BJ (cell line): ENCODE measurements around the gene INSIG1. TPM values are rescaled to one million over a fixed set of nuclear protein-coding genes. Genes with fewer than 3 reads are reported as not detected.

Experiments used
- CTCF ChIA-PET: fragments of 350-600 bp; formaldehyde crosslinking; extraction: SDS; loops from one replicate; lab custom pipeline; 2021; ENCODE audit warnings: antibody characterized with exemption, inconsistent platforms; lab: Yijun Ruan, JAX
- POLR2A ChIA-PET: fragments of 300-600 bp; sonication (Branson Sonifier 250); formaldehyde crosslinking; extraction: SDS; loops from one replicate; lab custom pipeline; 2021; ENCODE audit warnings: antibody characterized with exemption; lab: Charles Lee
- DNase-seq: peaks from one replicate; pipeline ENCODE4 v3.0.0-alpha.2; 2011; ENCODE audit warnings: low read depth
- H3K27me3 ChIP-seq: 2 replicates; pipeline ENCODE4 v1.6.0; 2011; ENCODE audit warnings: low read length; ENCODE audit not compliant: control insufficient read depth, insufficient read depth
- H3K36me3 ChIP-seq: 2 replicates; pipeline ENCODE4 v1.5.1; 2011; ENCODE audit warnings: low read length; ENCODE audit not compliant: control insufficient read depth, insufficient read depth
- H3K4me3 ChIP-seq: 2 replicates; pipeline ENCODE4 v1.5.1; 2011; ENCODE audit warnings: low read depth, mild to moderate bottlenecking, control low read depth, low read length
- CTCF ChIP-seq: IDR thresholded peaks from 2 replicates; pipeline ENCODE4 v1.5.1; 2011; ENCODE audit warnings: low read depth, mild to moderate bottlenecking, control low read depth, inconsistent platforms, low read length, moderate library complexity; ENCODE audit not compliant: insufficient read depth
- polyA plus RNA-seq: library from polyadenylated mRNA; depleted of rRNA; stranded (reverse); fragments of >200 nt; gene quantifications from 2 replicates; pipeline ENCODE4 v1.2.3, GENCODE V29; 2011

INSIG1 gene
- polyA plus RNA-seq, 1 experiment, result 11.0 TPM

DNA sequence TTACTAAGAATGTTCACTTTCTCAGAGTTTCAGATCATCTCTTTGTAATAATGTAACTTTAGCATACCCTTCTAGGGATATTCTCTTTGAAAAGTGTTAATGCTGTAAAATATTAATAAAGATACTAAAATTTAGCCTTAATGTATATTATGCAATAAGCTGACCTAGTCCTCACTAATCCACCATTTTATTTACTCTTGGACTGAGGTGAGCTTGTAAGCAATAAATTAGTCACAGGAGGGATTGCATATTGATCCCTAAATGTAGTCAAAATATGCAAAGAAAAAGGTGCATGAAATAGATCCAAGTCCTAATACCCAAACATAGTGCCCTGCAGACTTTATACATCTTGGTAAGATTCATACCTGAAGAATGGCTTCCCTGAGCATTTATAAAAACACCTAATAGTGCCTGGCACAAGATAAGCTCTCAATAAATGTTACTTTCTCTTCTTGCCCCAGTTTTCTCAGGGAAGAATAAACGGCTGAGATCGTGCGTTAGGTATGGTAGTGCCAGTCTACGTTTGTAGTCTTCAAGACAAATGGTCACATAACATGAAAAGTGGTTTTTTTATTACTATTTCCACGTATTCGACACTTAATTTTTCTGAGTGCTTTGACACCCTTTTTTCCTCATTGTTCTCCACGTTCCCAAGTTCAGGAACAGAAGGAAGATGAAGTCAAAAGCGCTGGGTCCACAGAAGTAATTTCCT, 14.3 kb downstream of the INSIG1 start:
- CTCF ChIA-PET, result no interaction called here
- peaks cover 2% of the 10 kb centered on the region; the same call in 1 of the 2 replicates for H3K36me3 ChIP-seq
- TF ChIP-seq CTCF, result no peak
- DNase-seq, result no peak
- no peaks in the 10 kb centered on the region for H3K27me3 ChIP-seq
- POLR2A ChIA-PET, result no interaction called here
- no peak overlapping the region for H3K4me3 ChIP-seq

DNA sequence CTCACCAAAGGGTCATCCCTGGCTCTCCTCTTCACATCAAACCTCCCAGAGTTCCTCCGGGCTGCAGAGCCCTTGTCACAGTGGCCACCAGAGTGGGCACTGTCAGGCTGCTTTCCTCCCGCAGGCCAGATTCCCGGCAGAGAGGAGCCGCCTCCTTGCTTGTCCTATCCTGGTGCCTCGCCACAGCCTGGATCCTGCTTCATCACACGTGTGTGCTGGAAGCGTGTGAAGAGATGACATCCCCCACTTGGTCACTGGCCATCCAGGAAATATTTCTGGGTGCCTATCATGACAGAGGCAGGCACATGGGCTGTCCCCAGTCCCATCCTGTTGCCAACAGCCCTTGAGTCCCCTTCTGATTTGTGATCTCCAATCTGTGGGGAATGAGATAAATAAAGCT, 15.0 kb downstream of the INSIG1 start:
- ChIA-PET CTCF (interaction anchor here (0.7 kb wide), 1 partner anchor 13 kb away, joined by 3 read pairs; no protein-coding TSS in a partner anchor), POLR2A (no interaction called here)
- no peaks in the 10 kb centered on the region for H3K27me3 ChIP-seq
- peaks cover 2% of the 10 kb centered on the region; the same call in 1 of the 2 replicates for H3K36me3 ChIP-seq
- no peak for DNase-seq
- H3K4me3 ChIP-seq, result no peak overlapping the region
- no peak for TF ChIP-seq CTCF

- no peak for DNase-seq
- peaks cover 2% of the 10 kb centered on the region; the same call in 1 of the 2 replicates for H3K36me3 ChIP-seq
- no peak for TF ChIP-seq CTCF
- ChIA-PET CTCF (interaction anchor here (0.7 to 0.9 kb wide), 2 partner anchors 14 to 124 kb away, joined by 3 read pairs; no protein-coding TSS in a partner anchor), POLR2A (no interaction called here)
- no peak overlapping the region for H3K4me3 ChIP-seq
- H3K27me3 ChIP-seq, result no peaks in the 10 kb centered on the region
Measured at GRCh38 chr7:155313096-155313495, 15.4 kb downstream of the INSIG1 start.

- no peak for TF ChIP-seq CTCF
- Histone ChIP-seq H3K36me3 (no peaks in the 10 kb centered on the region), H3K27me3 (no peaks in the 10 kb centered on the region), H3K4me3 (no peak overlapping the region)
- DNase-seq, result no peak
- POLR2A ChIA-PET, result no interaction called here
- CTCF ChIA-PET, result no interaction called here
Measured at GRCh38 chr7:155315977-155316376, 18.3 kb downstream of the INSIG1 start.

DNA sequence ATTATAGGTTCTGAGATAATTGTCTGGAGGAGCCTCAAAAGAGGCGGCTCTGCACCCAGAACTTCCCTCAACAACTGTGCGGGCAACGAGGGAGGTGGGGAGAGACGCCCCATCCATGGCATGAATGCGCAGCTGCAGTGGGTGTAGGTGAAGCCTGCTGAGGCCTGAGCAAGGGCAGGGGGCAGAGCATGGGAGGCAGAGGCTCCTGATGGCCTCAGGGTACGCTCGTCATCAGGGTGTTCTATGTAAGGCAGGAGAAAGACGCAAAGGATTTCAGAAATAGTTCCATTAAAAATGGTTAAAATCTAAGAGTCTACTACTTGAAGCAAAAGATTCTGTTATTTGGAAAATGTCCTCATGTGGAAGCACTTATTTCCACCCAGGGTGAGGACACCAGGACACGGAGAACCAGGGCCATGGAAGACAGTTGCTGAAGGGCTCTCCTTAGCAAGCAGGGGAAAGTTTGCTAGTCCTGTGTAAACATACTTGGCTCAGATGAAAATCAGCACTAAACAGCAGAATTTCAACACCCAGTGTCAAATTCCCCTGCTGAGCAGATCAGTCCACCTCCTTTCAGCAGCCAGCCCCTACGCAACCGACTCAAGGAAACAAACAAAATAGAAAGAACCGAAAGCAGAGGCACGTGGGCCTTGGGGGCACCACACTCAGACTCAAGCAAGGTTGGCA, 18.9 kb downstream of the INSIG1 start:
- Histone ChIP-seq H3K36me3 (no peaks in the 10 kb centered on the region), H3K4me3 (no peak overlapping the region), H3K27me3 (no peaks in the 10 kb centered on the region)
- CTCF ChIA-PET, result no interaction called here
- no peak for TF ChIP-seq CTCF
- no peak for DNase-seq
- POLR2A ChIA-PET, result no interaction called here
